UCSD-AML1 (cell line): ENCODE results near the gene ACOT4.
"Not testable (repeated sequence)": the region's sequence is repeated elsewhere in the genome, so short reads cannot be mapped to it uniquely, and the experiment has no call there.

Source experiments
- DNase-seq: peaks from one replicate; lab custom pipeline; 2025; ENCODE audit not compliant: unreplicated experiment; lab: John Stamatoyannopoulos, UW

The ACOT4 gene, protein sequence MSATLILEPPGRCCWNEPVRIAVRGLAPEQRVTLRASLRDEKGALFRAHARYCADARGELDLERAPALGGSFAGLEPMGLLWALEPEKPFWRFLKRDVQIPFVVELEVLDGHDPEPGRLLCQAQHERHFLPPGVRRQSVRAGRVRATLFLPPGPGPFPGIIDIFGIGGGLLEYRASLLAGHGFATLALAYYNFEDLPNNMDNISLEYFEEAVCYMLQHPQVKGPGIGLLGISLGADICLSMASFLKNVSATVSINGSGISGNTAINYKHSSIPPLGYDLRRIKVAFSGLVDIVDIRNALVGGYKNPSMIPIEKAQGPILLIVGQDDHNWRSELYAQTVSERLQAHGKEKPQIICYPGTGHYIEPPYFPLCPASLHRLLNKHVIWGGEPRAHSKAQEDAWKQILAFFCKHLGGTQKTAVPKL

DNA sequence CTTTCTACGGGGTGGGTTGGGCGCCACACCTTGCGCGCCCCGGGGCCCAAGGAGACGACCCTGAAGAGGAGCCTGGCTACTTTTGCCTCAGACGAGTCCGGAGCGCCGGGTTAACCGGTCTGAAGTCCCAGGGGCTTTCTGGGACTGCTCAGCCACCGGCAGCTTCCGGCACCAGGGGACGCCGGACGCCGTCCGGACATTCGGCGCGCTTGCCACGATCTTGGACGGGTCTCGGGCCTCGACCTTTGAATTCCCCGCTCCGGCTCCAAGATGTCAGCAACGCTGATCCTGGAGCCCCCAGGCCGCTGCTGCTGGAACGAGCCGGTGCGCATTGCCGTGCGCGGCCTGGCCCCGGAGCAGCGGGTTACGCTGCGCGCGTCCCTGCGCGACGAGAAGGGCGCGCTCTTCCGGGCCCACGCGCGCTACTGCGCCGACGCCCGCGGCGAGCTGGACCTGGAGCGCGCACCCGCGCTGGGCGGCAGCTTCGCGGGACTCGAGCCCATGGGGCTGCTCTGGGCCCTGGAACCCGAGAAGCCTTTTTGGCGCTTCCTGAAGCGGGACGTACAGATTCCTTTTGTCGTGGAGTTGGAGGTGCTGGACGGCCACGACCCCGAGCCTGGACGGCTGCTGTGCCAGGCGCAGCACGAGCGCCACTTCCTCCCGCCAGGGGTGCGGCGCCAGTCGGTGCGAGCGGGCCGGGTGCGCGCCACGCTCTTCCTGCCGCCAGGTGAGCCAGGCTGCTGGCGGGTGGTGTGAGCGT is at the start of gene ACOT4:
ACOT4 (plus strand) TSS at position 184 of the 760 bp plus-strand sequence; CDS start at position 271, 87 bp downstream.
- no peak for DNase-seq

DNA sequence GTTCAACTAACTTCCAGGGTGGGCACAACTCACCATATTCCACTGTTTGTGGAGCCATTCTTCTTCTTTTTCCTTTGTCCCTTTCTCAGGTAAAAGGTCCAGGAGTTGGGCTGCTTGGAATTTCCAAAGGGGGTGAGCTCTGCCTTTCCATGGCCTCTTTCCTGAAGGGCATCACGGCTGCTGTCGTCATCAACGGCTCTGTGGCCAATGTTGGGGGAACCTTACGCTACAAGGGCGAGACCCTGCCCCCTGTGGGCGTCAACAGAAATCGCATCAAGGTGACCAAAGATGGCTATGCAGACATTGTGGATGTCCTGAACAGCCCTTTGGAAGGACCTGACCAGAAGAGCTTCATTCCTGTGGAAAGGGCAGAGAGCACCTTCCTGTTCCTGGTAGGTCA is 48.7 kb upstream of the ACOT4 start:
- DNase-seq: not testable (repeated sequence)

DNA sequence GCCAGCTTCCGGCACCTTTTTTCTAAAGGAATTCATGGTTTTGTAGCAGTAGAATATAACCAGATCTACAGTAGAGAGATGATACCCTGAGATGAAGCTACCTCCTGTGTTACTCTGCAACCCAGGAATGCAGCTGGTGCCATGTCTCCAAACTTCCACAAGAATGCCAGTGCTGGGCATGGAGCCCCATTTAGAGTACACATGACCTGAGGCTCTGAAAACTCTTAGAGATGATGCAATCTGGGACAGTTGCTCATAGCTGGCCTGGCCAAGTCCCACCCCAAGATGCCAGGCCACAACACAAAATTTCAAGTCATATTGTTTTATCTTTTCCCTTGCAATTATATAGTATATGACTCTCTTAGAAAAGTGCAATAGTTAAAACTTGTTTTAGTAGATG is 46.3 kb upstream of the ACOT4 start:
- not testable (repeated sequence) for DNase-seq

DNA sequence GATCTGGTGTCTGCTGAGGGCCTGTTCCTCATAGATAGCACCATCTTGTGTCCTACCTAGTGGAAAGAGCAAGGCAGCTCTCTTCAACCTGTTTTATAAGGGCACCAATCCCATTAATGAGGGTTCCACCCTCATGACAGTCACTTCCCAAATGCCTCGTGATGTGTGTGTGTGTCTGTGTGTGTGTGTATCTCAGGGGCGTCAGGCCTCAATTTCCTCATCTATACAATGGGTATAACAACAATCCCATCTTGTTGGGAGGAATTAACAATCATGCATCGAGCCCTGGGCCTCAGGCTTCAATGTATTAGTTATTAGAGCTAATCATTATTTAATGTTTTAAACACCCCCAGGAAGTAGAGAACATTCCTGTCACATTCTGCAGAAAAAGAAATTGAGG is 42.6 kb upstream of the ACOT4 start:
- DNase-seq: not testable (repeated sequence)

DNA sequence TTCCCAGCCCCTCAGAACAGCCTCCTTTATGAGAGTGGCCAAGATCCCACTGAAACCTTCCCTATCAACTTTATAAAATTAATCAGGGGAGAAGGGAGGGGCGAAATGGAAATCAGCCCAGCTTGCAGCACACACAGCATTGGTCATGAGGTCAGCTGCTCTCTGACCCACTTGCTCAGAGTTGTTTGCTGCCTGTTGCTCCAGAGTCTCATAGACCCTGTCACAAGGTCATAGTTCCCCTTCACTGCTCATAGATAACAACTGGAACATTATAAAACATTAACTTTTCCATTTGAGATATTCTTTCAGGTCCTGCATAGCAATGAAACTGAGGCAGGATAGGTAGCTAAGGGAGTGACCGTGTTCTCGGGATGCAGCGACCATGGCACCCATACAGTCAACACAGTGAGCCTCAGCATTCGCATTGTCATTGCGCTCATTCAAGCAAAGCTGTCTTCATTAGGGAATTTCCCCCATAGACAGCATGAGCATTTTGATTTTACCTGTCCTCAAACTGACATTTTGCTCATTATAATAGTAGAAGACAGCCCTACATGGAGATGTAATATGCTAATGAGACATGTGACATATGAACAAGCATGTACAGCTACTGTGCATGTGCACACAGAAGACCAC is 41.7 kb upstream of the ACOT4 start:
- DNase-seq: not testable (repeated sequence)

DNA sequence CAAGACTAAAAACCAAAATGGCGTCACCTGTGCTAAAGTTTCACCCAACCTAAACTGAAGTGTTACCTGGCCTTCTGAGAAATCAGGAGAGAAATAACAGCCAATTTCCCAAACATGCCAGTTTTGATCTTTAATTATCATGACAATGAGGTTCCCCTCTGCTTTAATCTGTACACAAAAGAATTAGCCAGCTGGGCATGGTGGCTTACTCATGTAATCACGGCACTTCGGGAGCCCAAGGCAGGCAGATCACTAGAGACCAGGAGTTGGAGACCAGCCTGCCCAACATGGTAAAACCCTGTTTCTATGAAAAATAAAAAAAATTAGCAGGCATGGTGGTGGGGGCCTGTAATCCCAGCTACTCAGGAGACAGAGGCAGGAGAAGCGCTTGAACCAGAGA is 37.8 kb upstream of the ACOT4 start:
- DNase-seq: no peak

DNA sequence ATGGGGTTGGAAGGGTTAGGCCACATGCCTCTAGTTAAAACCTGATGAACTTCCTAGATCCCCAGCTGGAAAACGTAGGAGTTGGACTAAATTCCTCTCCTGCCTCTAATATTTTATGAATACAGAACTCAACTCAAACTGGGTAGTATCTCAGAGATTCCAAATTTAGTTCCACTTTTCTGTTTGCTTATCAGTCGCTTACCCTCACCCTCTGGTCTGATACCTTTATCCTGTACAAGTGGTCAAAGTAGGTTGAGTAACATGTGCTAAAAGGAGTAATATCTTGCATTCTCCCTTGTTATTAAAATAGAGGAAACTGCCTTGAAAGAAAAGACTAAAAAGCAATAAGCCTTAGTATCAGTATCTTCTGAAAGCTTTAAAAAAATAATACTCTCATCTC is 34.5 kb upstream of the ACOT4 start:
- DNase-seq: not testable (repeated sequence)

DNA sequence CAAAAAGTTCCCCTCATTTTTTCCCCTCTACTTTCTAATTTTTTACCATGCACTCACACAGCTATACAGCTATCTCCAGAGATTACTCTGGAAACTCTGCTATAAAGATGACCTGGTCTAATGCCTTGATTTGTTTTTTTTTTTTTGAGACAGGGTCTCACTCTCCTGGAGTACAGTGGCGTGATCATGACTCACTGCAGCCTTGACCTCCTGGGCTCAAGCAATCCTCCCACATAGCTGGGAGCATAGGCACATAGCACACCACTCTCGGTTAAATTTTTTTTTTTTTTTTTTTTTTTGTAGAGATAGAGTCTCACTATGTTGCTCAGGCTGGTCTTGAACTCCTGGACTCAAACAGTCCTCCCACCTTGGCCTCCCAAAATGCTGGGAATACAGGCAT is 33.4 kb upstream of the ACOT4 start:
- not testable (repeated sequence) for DNase-seq

DNA sequence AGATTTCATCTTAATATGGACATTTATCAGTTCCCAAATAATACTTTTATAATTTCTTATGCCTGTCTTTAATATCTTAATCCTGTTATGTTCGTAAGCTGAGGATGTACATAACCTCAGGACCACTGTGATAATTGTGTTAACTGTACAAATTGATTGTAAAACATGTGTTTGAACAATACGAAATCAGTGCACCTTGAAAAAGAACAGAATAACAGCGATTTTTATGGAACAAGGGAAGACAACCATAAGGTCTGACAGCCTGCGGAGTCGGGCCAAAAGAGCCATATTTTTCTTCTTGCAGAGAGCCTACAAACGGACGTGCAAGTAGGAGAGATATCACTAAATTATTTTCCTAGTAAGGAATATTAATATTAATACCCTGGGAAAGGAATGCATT is 29.4 kb upstream of the ACOT4 start:
- not testable (repeated sequence) for DNase-seq

DNA sequence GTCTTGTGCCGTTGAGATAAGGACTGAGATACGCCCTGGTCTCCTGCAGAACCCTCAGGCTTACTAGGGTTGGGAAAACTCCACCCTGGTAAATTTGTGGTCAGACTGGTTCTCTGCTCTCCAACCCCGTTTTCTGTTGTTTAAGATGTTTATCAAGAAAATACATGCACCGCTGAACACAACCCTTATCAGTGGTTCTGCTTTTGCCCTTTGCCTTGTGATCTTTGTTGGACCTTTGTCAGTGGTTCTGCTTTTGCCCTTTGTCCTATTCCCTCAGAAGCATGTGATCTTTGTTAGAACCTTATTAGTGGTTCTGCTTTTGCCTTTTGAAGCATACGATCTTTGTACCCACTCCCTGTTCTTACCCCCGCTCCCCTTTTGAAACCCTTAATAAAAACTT is 29.0 kb upstream of the ACOT4 start:
- DNase-seq: not testable (repeated sequence)

DNA sequence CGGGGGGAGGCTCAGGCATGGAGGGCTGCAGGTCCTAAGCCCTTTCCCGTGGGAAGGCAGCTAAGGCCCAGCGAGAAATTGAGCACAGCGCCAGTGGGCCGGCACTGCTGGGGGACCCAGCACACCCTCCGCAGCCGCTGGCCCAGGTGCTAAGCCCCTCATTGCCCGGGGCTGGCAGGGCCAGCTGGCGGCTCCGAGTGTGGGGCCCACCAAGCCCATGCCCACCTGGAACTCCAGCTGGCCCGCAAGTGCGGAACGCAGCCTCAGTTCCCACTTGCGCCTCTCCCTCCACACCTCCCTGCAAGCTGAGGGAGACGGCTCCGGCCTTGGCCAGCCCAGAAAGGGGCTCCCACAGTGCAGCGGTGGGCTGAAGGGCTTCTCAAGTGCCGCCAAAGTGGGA is 25.2 kb upstream of the ACOT4 start:
- DNase-seq: not testable (repeated sequence)

DNA sequence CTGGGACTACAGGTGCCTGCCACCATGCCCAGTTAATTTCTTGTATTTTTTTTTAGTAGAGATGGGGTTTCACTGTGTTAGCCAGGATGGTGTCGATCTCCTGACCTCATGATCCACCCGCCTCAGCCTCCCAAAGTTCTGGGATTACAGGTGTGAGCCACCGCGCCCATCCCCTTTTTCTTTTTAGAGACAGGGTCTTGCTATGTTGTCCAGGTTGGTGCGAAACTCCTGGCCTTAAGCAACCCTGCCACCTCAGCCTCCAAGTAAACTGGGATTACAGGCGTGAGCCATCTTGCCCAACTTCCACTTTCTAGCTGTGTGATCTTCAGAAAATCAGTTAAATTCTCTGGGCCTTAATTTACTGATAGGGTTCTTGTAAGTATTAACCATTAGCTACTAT is 24.7 kb upstream of the ACOT4 start:
- DNase-seq: not testable (repeated sequence)

DNA sequence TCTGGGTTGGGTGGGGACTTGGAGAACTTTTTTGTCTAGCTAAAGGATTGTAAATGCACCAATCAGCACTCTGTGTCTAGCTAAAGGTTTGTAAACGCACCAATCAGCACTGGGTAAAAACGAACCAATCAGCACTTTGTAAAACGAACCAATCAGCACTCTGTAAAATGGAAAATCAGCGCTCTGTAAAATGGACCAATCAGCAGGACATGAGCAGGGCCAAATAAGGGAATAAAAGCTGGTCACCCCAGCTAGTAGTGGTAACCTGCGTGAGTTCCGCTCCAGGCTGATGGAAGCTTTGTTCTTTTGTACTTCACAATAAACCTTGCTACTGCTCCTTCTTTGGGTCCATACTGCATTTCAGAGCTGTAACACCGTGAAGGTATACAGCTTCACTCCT is 24.3 kb upstream of the ACOT4 start:
- DNase-seq: no peak

DNA sequence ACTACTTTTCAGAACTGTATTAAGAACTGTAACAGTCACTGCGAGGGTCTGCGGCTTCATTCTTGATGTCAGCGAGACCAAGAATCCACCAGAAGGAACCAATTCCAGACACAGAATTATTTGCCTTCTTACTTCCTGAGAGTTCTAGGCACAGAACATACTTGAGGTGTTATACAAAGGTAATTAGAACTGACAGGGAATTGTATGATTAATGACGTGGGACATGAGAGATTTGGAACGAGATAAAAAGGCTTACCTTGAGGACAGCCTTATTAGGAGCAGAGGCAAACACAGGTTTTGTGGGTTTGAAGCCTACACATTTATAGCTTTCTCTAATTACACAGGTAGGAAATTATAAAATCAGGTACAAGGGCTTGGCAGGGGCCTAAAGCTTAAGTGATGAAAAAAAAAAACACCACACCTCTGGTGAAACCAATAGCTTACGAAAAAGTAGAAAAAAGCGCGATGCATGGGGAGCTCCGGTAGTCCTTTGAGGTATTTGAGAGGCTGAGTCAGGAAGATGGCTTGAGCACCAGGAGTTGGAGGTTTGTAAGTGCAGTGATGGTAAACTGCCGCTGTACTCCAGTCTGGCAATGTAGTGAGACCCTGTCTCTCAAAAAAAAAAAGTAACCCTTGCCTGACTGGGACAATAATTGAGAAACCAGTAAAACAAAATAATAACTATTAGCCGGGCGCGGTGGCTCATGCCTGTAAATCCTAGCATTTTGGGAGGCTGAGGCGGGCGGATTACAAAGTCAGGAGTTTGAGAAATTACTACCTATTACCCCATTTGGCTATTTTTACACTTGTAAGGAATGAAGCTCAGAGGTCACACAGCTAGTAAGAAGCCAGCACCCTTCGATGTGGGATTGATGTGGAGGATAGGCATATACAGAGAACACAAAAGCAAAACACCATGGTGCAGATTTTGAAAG is 23.5 kb upstream of the ACOT4 start:
- no peak for DNase-seq

DNA sequence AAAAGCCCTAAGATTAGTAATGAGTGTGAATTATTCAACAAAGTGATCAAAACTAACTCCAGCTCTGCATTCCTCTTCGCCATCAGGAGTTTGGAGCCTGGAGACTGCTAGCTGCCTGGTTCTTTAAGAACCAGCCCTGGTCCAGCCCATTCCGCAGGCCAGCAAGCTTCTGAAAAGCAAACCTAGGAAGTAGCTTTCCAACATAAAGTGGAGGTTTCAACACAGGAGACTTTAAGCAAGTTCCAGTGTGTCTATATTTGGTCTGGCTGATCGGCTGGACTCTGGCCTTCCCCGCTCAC is 22.8 kb upstream of the ACOT4 start:
- not testable (repeated sequence) for DNase-seq

DNA sequence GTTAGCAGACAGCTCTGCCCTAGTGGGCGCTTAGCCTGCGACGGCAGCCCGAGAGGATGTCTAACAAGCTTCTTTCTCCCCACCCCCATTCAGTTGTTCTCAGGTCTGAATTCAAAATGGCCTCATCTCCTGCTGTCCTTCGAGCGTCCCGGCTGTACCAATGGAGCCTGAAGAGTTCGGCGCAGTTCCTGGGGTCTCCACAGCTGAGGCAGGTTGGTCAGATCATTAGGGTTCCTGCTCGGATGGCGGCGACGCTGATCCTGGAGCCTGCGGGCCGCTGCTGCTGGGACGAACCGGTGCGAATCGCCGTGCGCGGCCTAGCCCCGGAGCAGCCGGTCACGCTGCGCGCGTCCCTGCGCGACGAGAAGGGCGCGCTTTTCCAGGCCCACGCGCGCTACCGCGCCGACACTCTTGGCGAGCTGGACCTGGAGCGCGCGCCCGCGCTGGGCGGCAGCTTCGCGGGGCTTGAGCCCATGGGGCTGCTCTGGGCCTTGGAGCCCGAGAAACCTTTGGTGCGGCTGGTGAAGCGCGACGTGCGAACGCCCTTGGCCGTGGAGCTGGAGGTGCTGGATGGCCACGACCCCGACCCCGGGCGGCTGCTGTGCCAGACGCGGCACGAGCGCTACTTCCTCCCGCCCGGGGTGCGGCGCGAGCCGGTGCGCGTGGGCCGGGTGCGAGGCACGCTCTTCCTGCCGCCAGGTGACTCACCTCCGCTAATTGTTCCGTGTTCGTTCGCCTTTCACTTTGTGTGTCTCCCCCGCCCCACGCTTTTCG is 22.3 kb upstream of the ACOT4 start, which contains the start of gene ACOT2:
ACOT2 (plus strand) TSS at position 29 of the 774 bp plus-strand sequence; CDS start at position 57, 28 bp downstream.
- DNase-seq: peak; percentile 58

DNA sequence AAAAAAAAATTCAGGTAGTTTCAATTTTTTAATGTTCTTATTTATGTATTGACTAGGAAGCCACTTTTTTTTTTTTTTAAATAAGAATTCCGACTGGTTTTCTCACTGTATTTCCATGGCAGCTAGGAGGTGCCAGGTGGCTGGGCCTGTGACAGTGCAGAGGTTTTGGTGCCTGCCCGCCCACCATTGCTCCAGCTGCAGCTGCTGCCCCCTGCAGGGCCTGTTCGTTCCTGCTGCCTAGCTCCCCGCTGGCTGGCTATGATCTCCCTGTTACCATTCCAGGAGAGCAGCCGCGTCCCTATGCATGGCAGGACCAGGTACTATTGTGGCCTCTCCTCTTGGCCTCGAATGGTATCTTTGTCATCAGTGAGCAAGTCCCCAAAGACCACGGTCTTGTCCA is 20.8 kb upstream of the ACOT4 start:
- DNase-seq: peak; percentile 63

DNA sequence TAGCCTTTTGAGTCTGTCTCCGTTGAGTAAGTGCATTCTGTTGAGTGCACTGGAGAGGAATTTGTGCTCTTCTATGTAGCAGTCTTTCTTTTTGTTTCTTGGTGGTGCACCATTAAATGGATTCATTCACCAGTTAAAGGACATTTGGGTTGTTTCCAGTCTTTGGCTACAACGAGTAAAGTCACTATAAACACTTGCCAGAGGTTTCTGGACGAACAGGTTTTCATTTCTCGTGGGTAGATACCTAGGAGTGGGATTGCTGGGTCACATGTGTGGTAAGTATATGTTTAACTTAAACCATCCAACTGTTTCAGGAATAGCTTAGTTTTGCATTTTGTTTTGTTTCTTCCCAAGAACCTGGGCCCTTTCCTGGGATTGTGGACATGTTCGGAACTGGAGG is 18.6 kb upstream of the ACOT4 start:
- DNase-seq: not testable (repeated sequence)

DNA sequence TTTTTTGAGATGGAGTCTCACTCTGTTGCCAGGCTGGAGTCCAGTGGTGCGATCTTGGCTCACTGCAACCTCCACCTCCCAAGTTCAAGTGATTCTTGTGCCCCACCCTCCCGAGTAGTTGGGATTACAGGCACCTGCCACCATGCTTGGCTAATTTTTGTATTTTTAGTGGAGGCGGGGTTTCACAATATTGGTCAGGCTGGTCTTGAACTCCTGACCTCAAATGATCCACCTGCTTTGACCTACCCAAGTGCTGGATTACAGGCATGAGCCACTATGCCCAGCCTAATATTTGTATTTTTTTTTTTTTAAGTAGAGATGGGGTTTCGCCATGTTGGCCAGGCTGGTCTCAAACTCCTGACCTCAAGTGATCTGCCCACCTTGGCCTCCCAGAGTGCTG is 17.9 kb upstream of the ACOT4 start:
- DNase-seq: not testable (repeated sequence)

DNA sequence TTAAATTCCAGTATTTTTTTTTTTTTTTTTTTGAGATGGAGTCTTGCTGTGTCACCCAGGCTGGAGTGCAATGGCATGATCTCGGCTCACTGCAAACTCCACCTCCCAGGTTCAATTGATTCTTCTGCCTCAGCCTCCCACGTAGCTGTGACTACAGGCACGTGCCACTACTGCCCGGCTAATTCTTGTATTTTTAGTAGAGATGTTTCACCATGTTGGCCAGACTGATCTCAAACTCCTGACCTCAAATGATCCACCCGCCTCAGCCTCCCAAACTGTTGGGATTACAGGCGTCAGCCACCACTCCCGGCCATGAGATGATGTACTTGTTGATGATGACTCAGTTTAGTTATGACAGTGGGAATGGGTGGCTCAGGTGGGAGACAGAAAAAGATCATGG is 17.4 kb upstream of the ACOT4 start:
- DNase-seq: not testable (repeated sequence)
